ENCODE data around the gene NRP1.

Gene NRP1

GRCh38 chr10:33349268-33349667 lies 14.8 kb upstream of the NRP1 start:
- DNase-seq (ENCODE audit: low spot score), result no peak

DNA sequence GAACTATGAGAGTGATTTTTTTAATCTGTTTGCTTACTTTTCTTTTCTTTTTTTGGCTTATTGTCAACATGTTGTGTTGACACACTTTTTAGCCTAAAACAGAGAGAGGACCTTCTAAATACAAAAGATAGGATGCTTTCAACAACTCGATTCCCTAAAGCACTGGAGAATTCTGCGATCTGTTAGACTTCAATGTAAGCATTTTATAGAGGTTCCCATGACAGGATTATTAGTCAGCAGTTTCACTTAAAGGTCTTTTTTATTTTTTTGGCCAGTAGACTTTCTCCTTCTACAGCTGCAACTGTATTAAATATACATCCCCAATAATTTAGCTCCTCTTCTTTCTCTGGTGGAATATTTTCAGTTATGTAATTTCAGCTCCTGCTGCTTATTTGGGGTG lies 12.7 kb upstream of the NRP1 start:
- no peak for DNase-seq (ENCODE audit: low spot score)

DNA sequence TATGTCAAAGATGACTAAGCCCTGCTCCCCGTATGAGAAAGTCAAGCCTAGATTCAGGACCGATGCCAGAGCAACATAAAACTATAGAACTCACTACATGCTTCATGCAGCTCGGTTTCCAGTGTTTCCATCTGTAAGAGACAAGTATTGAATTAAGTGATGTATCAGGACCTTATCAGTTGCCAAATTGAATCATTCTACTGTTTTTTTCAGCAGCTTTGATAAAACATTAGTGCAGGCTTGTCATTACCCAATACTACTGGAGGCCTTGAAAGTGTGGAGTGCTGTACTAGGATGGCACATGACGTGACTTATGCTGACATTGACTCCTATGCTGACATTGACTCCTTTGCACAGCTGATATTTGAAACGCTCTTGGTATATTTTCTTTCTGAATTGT lies 10.8 kb upstream of the NRP1 start:
- no peak for DNase-seq (ENCODE audit: low spot score)

DNA sequence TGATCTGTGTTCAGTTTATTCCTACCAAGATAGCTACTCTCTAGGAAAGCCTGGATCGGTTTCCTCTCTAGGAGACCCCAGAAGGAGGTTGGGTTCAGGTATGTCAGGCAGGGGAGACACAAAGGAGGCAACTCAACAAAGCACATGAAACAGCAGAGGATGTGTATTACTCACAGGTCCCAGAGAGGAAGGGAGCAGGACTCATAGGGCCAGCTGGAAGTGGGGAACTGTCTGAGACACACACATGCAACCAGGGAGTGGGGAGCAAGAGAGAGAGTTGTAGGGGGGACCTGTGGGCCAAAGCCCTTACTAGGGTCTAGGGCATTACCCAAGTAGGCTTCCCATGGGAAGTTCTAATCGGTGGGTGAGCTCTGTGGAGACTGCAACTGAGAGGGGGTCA lies 10.2 kb upstream of the NRP1 start:
- DNase-seq (ENCODE audit: low spot score), result no peak

GRCh38 chr10:33341637-33342036 lies 7.2 kb upstream of the NRP1 start:
- DNase-seq (ENCODE audit: low spot score), result no peak

DNA sequence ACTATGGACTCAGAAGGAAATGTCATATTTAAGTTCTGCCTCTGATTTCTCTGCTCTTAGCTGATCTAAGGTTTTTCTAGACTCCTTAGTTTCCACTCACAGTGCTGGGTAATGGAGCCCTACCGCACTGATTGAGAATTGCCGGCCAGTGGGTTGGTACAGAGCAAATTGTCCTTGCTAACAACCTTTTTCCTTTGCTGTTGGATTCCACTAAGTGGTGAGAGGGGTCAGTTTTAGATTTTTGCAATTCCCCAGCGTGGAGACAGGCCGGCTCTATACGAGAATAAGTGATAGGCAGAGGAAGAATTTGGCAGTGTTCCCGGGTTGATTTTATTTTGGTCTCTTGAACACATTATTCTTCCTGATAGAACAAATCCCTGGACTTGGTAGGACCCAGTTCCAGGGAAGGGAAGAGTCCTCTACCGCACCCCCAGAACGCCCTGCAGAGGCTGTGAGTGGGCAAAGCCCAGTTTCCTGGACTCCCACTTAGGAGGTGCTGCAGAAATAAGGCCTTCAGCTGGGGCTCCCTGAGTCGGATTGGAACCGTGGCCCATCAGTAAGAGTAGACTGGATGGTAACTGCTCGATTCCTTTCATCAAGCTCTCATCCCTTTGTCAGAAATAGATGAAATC lies 3.0 kb upstream of the NRP1 start:
- no peak for DNase-seq (ENCODE audit: low spot score)

GRCh38 chr10:33336582-33337325 lies 2.3 kb upstream of the NRP1 start:
- DNase-seq (ENCODE audit: low spot score), result peak; percentile 5

DNA sequence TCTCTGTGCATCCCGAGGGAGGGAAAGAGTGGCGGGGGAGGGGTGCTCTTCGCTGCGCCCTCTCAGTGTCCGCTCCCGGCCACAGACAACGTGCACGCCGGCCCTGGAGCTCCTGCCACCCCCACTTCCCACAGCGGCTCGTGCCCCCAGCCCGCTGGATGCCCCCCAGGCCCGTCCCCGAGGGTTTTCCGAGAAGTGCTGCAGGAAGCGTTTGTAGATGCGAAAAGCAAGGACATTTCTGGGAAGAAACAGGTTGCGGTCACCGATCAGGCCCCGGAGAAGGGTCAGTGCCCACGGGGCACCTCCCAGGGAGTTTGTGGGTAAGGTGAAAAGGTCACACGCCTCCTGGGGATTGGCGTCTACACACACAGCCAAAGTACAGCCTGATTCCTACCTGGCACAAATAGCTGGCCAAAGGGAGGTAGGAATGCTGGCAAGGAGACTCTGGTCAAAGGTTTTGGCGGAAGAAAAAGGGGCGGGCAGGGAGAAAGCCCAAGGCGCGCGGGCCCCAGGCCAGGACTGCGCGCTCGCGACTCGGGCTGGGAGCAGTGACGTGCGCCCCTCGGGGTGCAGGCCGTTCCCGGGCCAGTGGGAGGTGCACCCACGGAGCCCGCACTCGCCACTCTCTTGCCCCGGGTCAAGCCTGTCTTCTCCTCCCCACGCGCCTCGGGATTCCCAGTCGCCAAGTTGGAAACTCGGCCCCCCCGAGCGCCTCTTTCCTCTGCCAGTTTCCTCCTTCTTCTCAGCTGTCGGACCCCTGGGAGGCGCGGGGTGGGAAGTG lies 1.5 kb upstream of the NRP1 start:
- DNase-seq (ENCODE audit: low spot score), result no peak

DNA sequence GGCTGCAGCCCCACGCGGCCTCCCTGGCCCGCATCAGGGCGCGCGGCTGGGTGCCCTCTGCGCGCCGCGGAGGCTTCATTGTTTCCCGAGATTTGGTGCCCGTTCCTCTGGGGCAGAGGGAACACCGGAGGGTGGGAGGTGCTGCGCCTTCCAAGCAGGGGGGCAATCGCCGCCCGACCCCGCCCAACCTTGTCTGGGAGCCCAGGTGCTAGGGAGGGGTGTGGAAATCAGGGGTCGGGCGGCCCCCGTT lies 1.0 kb upstream of the NRP1 start:
- DNase-seq (ENCODE audit: low spot score), result no peak

GRCh38 chr10:33334805-33335550 lies 511 bp upstream of the NRP1 start:
- DNase-seq (ENCODE audit: low spot score), result peak; percentile 8

DNA sequence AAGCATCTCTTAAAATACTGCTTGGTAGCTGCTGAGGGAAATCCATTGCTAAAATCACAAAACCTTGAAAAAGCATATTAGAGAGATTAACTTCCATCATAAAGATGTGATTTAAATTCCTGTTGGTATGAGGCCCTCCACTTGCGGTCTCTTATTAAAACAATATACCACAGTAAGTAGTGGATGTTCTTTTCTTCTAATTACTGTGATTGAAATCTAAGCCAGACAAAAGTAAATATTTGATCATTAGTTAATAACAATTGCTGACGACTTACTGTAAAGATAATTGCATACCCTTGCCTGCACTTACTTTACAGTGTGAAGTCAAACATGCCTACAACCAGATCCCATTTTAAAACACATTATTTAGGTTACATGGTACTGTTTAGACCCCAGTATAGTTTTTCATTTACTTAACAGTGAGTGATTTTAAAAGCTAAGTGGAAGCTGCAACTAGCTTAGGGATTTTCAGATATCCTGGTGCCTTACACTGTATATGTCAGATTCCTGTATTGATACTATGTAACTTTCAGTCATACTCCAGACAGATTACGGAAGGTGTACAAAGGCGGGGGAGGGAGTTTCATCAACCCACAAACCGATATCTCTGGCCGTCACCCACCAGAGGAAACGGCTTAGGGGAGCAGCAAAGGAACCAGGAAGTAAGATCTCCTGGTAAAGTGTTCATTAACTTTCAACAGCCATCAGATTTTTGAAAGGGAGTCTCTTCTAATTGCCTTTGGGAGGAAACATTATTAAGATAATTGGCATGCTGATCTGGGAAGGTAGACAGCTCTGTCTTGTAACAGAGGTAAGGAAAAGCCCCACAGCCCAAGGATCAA lies 986 bp downstream of the NRP1 start:
- peak; percentile 4 for DNase-seq (ENCODE audit: low spot score)

GRCh38 chr10:33332183-33333065 lies 2.0 kb downstream of the NRP1 start:
- DNase-seq (ENCODE audit: low spot score), result no peak

DNA sequence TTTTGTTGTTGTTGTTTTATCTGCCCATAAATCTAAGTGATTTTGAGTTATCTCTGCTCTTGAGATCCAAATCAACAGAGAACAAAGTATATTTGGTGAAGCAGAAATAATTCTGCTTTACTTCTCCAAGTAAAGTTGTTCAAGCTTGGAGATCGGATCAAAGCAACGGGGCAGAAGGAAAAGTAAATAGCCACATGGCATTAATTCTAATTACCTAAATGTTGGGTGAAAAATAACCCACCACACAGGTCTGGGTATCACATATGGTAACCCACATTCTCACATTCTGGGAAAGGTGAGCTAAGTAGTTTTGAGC lies 3.1 kb downstream of the NRP1 start:
- no peak for DNase-seq (ENCODE audit: low spot score)

- peak; percentile 41 for DNase-seq (ENCODE audit: low spot score)
These were observed 3.7 kb downstream of the NRP1 start for GRCh38 chr10:33330543-33331378.

- no peak for DNase-seq (ENCODE audit: low spot score)
These were observed 5.3 kb downstream of the NRP1 start for GRCh38 chr10:33329178-33329577.

GRCh38 chr10:33328253-33328652 lies 6.2 kb downstream of the NRP1 start:
- no peak for DNase-seq (ENCODE audit: low spot score)

DNA sequence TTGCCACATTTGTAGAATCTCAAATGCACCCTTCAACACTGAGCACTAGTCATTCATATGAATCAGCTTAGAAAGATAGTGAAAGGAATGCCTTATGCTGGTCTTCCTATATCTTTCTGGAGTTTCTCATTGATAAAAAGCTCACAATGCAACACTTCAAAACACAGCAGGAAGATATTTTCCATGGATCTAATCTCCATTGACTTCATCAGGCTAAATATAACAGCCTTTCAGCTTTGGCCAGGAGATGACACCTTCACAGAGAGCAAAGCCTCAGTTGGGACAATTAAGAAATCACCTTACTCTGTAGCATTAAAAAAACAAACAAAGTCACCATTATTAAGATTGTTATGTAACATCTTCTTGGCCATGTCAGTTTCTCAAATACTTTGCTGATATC lies 6.7 kb downstream of the NRP1 start:
- no peak for DNase-seq (ENCODE audit: low spot score)

- DNase-seq (ENCODE audit: low spot score), result no peak
These were observed 7.5 kb downstream of the NRP1 start for GRCh38 chr10:33326933-33327332.

GRCh38 chr10:33325929-33326328 lies 8.5 kb downstream of the NRP1 start:
- no peak for DNase-seq (ENCODE audit: low spot score)

DNA sequence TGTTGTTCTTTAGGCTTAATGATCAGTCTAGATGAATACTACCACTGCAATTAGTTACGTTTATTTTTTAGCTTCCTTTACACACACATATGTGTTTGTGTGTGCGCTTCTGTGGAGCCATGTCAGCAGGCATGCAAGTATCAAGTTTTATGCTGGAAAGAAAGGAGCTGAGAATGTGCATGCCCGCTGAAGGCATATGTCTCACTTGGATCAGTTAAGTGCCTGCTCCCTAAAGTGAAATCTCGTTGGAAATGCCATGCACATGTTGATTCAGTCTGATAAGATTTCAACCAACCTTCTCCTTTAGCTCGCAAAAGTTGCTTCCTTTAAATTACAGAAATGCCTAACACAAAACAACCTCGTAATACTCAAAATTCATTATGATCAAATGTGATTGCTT lies 10.7 kb downstream of the NRP1 start:
- no peak for DNase-seq (ENCODE audit: low spot score)

All from germinal center (tissue), 1 donor.